B cell (primary cell): ENCODE measurements around the gene ADGRD1.

Experiments
- EZH2 ChIP-seq: IDR thresholded peaks from 2 replicates; pipeline ENCODE4 v1.6.1; 2012; ENCODE audit warnings: borderline replicate concordance, low read depth, mild to moderate bottlenecking, moderate library complexity, low read length; ENCODE audit not compliant: insufficient read depth, poor library complexity, severe bottlenecking
- TF ChIP-seq, protein P1 (sequence below): fragments of 200-600 bp; IDR thresholded peaks from one replicate; pipeline ENCODE4 v1.8.0; 2022; ENCODE audit warnings: antibody characterized with exemption, mild to moderate bottlenecking

DNA sequence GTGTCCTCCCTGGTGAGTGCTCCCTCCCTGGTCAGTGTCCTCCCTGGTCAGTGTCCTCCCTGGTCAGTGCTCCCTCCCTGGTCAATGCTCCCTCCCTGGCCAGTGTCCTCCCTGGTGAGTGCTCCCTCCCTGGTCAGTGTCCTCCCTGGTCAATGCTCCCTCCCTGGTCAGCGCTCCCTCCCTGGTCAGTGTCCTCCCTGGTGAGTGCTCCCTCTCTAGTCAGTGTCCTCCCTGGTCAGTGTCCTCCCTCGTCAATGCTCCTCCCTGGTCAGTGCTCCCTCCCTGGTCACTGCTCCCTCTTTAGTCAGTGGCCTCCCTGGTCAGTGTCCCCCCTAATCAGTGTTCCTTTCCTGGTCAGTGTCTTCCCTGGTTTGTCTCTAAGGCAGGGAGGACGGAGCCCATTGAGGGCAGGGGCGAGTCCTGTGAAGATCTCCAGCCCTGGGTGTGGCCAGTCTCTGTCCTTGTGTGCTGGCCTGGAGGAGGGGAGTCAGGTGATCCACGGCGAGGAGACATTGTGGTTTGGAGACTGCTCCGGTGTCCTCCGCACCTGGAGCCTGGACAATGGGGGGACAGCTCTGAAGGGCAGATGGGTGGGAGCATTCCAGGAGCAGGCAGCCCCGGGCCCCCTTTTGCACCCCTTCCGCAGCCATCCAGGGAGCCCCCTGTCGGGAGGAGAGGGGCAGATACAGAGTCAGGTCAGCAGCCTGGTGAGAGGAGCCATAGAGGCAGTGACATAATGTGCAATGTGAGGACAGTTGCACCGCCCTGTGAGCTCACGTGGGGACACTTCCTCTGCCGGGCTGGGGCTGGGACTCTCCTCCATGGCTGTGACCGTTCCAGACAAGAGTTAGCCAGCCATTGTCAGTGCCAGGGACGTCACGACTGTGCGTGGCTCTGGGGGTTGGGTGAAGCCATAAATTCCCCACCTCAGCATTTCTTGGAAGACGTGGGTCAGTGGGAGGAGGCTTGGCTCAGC lies 93.4 kb downstream of the ADGRD1 start:
- TF ChIP-seq, protein P1, sequence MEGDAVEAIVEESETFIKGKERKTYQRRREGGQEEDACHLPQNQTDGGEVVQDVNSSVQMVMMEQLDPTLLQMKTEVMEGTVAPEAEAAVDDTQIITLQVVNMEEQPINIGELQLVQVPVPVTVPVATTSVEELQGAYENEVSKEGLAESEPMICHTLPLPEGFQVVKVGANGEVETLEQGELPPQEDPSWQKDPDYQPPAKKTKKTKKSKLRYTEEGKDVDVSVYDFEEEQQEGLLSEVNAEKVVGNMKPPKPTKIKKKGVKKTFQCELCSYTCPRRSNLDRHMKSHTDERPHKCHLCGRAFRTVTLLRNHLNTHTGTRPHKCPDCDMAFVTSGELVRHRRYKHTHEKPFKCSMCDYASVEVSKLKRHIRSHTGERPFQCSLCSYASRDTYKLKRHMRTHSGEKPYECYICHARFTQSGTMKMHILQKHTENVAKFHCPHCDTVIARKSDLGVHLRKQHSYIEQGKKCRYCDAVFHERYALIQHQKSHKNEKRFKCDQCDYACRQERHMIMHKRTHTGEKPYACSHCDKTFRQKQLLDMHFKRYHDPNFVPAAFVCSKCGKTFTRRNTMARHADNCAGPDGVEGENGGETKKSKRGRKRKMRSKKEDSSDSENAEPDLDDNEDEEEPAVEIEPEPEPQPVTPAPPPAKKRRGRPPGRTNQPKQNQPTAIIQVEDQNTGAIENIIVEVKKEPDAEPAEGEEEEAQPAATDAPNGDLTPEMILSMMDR, result no peak
- no peak for TF ChIP-seq EZH2
